Stomach (tissue), 9 donors: Measurements from ENCODE around the gene UCK2. TPM values are rescaled to one million over a fixed set of nuclear protein-coding genes. Genes with fewer than 3 reads are reported as not detected.

Experiments
- DNase-seq, 2 donors: peaks; one replicate each; pipeline versions ENCODE4 v3.0.0 to v3.0.0-alpha.2; 2013 to 2019
- H3K27ac ChIP-seq, 5 donors: fragments of 200-600 bp in 4 of 5; sonication (generic) in 4 of 5; one replicate each; pipeline ENCODE4 v1.5.1; 2013 to 2019; ENCODE audit warnings: mild to moderate bottlenecking in 1 of 5, moderate library complexity in 1 of 5
- H3K27me3 ChIP-seq, 3 donors: fragments of 200-600 bp; sonication (generic); one replicate each; pipeline ENCODE4 v1.5.1; 2017 to 2019; ENCODE audit warnings: mixed run types in 1 of 3
- H3K36me3 ChIP-seq, 4 donors: fragments of 200-600 bp; sonication (generic); 1 replicate in 3 of 4; 2 replicates in 1 of 4; pipeline ENCODE4 v1.5.1; 2016 to 2019
- H3K4me1 ChIP-seq, 4 donors: fragments of 200-600 bp; sonication (generic); one replicate each; pipeline ENCODE4 v1.5.1; 2016 to 2019
- H3K4me3 ChIP-seq, 4 donors: fragments of 200-600 bp; sonication (generic) in 3 of 4; one replicate each; pipeline ENCODE4 v1.5.1; 2016 to 2019; ENCODE audit warnings: mild to moderate bottlenecking in 1 of 4
- H3K9me3 ChIP-seq, 4 donors: fragments of 200-600 bp; sonication (generic); one replicate each; pipeline ENCODE4 v1.5.1; 2016 to 2019
- CTCF ChIP-seq, 7 experiments: fragments of 450-650 bp in 4 of 7; fragments of 200-600 bp in 3 of 7; sonication (generic) in 3 of 7; IDR thresholded peaks; one replicate each; pipeline ENCODE4 v1.5.1; 2016 to 2019; ENCODE audit warnings: antibody characterized with exemption in 7 of 7, control low read depth in 2 of 7, mild to moderate bottlenecking in 1 of 7
- EP300 ChIP-seq: sonication (generic); formaldehyde crosslinking; IDR thresholded peaks from one replicate; pipeline ENCODE4 v1.6.1; 2017; ENCODE audit warnings: antibody characterized with exemption
- POLR2A ChIP-seq, 4 donors: fragments of 450-650 bp; IDR thresholded peaks; one replicate each; pipeline ENCODE4 v1.6.1; 2016; ENCODE audit warnings: antibody characterized with exemption in 4 of 4, control low read depth in 2 of 4, mild to moderate bottlenecking in 1 of 4, moderate library complexity in 1 of 4
- POLR2AphosphoS5 ChIP-seq, 3 donors: sonication (generic); formaldehyde crosslinking; IDR thresholded peaks; one replicate each; pipeline ENCODE4 v1.6.1; 2016; ENCODE audit warnings: antibody characterized with exemption in 3 of 3
- WGBS, 5 donors: extraction: QIAGEN DNeasy Blood & Tissue Kit in 3 of 5; methylation state at CpG; one replicate each; pipeline versions ENCODE4 v1.1.5 to v1.1.7; 2013 to 2018; 5-methylcytosine and 5-hydroxymethylcytosine counted together
- intact Hi-C: fragments of 100-400 bp; cut with DNase I; formaldehyde crosslinking; loops from one replicate; pipeline ENCODE4 v1.15.1; 2023; ENCODE audit warnings: low total_unique reads
- polyA plus RNA-seq, 3 donors: library from polyadenylated mRNA; stranded (reverse); fragments of 200-250 nt; gene quantifications; one replicate each; pipeline ENCODE4 v1.2.3, GENCODE V29; 2013
- total RNA-seq, 5 donors: library from RNA; depleted of rRNA; stranded (reverse); fragments of >200 nt; gene quantifications; one replicate each; pipeline versions ENCODE4 v1.1.0 to v1.2.3, GENCODE V29; 2014 to 2016
- donor health status: healthy with polysubstance abuse.
- donor health status: Bipolar disorder and iron deficiency.
- donor health status: healthy.

The UCK2 gene
- total and polyA plus RNA-seq, 8 donors = 12.3 to 72.8 (median 30.3) TPM

- WGBS, 5 donors = 61 to 72% (median 66%) methylated on average over 9 of the region's 9 CpGs
- no peaks in the 10 kb centered on the region for H3K27me3 ChIP-seq
- no peak for DNase-seq
- no peak overlapping the region for H3K4me3 ChIP-seq
- H3K36me3 ChIP-seq = no peaks in the 10 kb centered on the region
- TF ChIP-seq CTCF (IDR thresholded peaks at IDR 0.05) (no peak), POLR2AphosphoS5 (IDR thresholded peaks at IDR 0.05) (no peak), POLR2A (IDR thresholded peaks at IDR 0.05) (no peak), EP300 (no peak)
- H3K9me3 ChIP-seq = no peaks in the 10 kb centered on the region
- intact Hi-C loops = no loop called here
- H3K27ac ChIP-seq = peak overlapping the region; percentile 24 to 69 (median 36)
- peaks cover 15 to 80% (median 54%) of the 10 kb centered on the region in 4 donors for H3K4me1 ChIP-seq
Measured at GRCh38 chr1:165884009-165884689, 56.7 kb downstream of the UCK2 start.

- intact Hi-C loops = no loop called here
- peaks cover 15 to 80% (median 53%) of the 10 kb centered on the region in 4 donors for H3K4me1 ChIP-seq
- DNase-seq = peak in 1 of 2 donors; percentile 50
- no peaks in the 10 kb centered on the region for H3K9me3 ChIP-seq
- no peak overlapping the region for H3K4me3 ChIP-seq
- no peaks in the 10 kb centered on the region for H3K27me3 ChIP-seq
- H3K36me3 ChIP-seq = no peaks in the 10 kb centered on the region
- peak overlapping the region; percentile 24 to 72 (median 52) for H3K27ac ChIP-seq
- WGBS, 5 donors = 20 to 44% (median 36%) methylated on average over 5 of the region's 5 CpGs
- TF ChIP-seq EP300 (no peak), POLR2AphosphoS5 (IDR thresholded peaks at IDR 0.05) (no peak), POLR2A (IDR thresholded peaks at IDR 0.05) (no peak), CTCF (IDR thresholded peaks at IDR 0.05) (no peak)
Measured at GRCh38 chr1:165884690-165885304, 57.4 kb downstream of the UCK2 start.

- no peaks in the 10 kb centered on the region for H3K36me3 ChIP-seq
- 70 to 88% (median 72%) methylated on average over 3 of the region's 3 CpGs for WGBS, 5 donors
- H3K27me3 ChIP-seq = no peaks in the 10 kb centered on the region
- no peak for DNase-seq
- peaks cover 15 to 80% (median 56%) of the 10 kb centered on the region in 4 donors for H3K4me1 ChIP-seq
- intact Hi-C loops = no loop called here
- TF ChIP-seq EP300 (no peak), POLR2AphosphoS5 (IDR thresholded peaks at IDR 0.05) (no peak), POLR2A (IDR thresholded peaks at IDR 0.05) (no peak), CTCF (IDR thresholded peaks at IDR 0.05) (no peak)
- no peak overlapping the region for H3K4me3 ChIP-seq
- peak overlapping the region in 4 of 5 donors; percentile 2 to 69 (median 44) for H3K27ac ChIP-seq
- H3K9me3 ChIP-seq = no peaks in the 10 kb centered on the region
Measured at GRCh38 chr1:165885305-165885694, 57.9 kb downstream of the UCK2 start.

GRCh38 chr1:165886193-165886592, 58.8 kb downstream of the UCK2 start:
- TF ChIP-seq EP300 = no peak
- TF ChIP-seq CTCF (IDR thresholded peaks at IDR 0.05) = no peak
- TF ChIP-seq POLR2AphosphoS5 (IDR thresholded peaks at IDR 0.05) = no peak
- peaks cover 15 to 84% (median 61%) of the 10 kb centered on the region in 4 donors for H3K4me1 ChIP-seq
- intact Hi-C loops = no loop called here
- DNase-seq = no peak
- H3K27ac ChIP-seq = peak overlapping the region in 4 of 5 donors; percentile 1 to 68 (median 54)
- H3K27me3 ChIP-seq = no peaks in the 10 kb centered on the region
- no peaks in the 10 kb centered on the region for H3K9me3 ChIP-seq
- H3K4me3 ChIP-seq = no peak overlapping the region
- peaks cover 0 to 5% (median 3%) of the 10 kb centered on the region in 4 donors for H3K36me3 ChIP-seq
- 66 to 93% (median 80%) methylated on average over 2 of the region's 2 CpGs for WGBS, 5 donors
